ENCODE data around the gene PICALM. TPM values are rescaled to one million over a fixed set of nuclear protein-coding genes. Genes with fewer than 3 reads are reported as not detected.

The PICALM gene
- total RNA-seq, 2 experiments from 2014 or later: 75.9 to 90.4 TPM

DNA sequence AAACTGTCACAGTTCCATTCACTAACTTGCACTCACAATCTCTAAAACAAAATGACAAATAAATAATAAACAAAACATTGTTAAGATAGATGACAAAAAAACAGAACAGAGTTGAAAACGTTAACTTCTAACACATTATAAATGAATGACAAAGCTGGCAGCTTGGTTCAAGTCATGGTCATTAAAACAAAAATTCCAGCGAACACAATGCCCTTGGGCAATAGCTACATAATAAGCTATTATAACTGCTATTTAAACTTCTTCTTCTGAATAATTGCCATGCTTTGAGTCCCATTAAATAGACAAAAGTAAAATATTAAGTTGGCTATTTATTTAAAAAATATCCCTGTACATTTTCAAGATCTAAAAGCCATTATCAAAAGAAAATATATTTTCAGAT lies 54.7 kb downstream of the PICALM start:
- POLR2A ChIA-PET: no interaction called here
- Mint-ChIP-seq H3K36me3 (peaks cover 43% of the 10 kb centered on the region), H3K9me3 (no peaks in the 10 kb centered on the region), H3K27me3 (no peaks in the 10 kb centered on the region), H3K4me1 (ENCODE audit: low read depth) (peaks cover 17% of the 10 kb centered on the region), H3K4me3 (no peak overlapping the region), H3K27ac (peak overlapping the region; percentile 5)
- CTCF ChIA-PET: interaction anchor here (1.4 kb wide), 1 partner anchor 188 kb away, joined by 5 read pairs; no protein-coding TSS in a partner anchor
- intact Hi-C loops (cut with micrococcal nuclease): no loop called here
- DNase-seq: no peak

DNA sequence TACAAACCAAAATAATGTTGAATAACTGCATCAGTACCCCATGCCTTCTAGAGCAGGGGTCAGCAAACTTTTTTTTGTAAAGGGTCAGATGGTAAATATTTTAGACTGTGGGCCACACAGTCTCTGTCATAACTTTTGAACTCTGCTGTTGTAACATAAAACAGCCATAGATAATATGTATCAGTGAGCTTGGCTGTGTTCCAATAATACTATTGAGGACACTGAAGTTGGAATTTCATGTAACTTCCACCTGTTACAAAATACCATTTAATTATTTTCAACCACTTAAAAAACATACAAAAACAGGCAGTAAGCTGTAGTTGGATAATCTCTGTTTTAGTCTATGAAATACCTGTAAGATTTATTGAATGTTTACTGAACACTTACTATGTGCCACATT lies 55.2 kb downstream of the PICALM start:
- DNase-seq: no peak
- Mint-ChIP-seq H3K4me1 (ENCODE audit: low read depth) (peaks cover 17% of the 10 kb centered on the region), H3K27me3 (no peaks in the 10 kb centered on the region), H3K9me3 (no peaks in the 10 kb centered on the region), H3K36me3 (peaks cover 44% of the 10 kb centered on the region), H3K4me3 (no peak overlapping the region), H3K27ac (no peak overlapping the region)
- intact Hi-C loops (cut with micrococcal nuclease): no loop called here
- ChIA-PET POLR2A (no interaction called here), CTCF (no interaction called here)

DNA sequence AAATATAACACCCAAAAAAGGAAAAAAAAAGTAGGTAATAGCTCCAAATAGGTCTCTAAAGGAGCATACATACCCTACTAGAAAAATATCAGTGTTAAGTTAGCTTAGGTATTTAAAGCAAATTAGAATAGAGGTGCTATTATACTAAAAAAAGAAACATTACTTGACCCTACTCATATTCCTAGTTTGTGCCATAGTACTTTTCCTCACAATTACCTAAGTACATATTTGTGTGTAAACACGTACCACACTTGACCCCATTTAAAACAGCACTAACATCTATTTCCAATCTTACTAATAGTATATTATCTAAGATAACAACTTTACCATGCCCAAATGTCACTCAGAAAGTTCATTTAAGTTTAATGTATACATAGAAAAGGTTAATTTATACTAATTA lies 57.7 kb downstream of the PICALM start:
- ChIA-PET POLR2A (no interaction called here), CTCF (interaction anchor here (0.9 kb wide), 1 partner anchor 9 kb away, joined by 4 read pairs; no protein-coding TSS in a partner anchor)
- no peaks in the 10 kb centered on the region for H3K9me3 Mint-ChIP-seq
- intact Hi-C loops (cut with micrococcal nuclease): no loop called here
- DNase-seq: no peak
- no peak overlapping the region for H3K27ac Mint-ChIP-seq
- H3K4me1 Mint-ChIP-seq (ENCODE audit: low read depth): peaks cover 20% of the 10 kb centered on the region
- H3K4me3 Mint-ChIP-seq: no peak overlapping the region
- peaks cover 59% of the 10 kb centered on the region for H3K36me3 Mint-ChIP-seq
- H3K27me3 Mint-ChIP-seq: no peaks in the 10 kb centered on the region

DNA sequence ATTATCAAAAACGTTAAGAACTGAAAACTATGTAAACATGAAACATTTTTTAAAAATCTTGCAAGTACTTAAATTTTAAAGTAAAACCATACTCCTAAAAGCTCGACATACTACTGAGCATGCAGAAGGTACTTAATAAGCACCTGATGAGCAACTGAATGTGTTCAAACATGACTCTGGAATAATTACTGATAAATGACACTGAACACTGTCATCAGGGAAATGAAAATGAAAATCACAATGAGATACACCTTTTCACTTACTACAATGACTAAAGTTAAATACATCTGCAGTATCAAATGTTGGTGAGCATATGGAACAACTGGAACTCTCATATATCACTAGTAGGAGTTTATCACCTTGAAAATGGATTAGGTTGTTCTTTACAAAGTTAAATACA lies 65.2 kb downstream of the PICALM start:
- peaks cover 25% of the 10 kb centered on the region for H3K4me1 Mint-ChIP-seq (ENCODE audit: low read depth)
- H3K27ac Mint-ChIP-seq: no peak overlapping the region
- H3K27me3 Mint-ChIP-seq: no peaks in the 10 kb centered on the region
- no peak overlapping the region for H3K4me3 Mint-ChIP-seq
- DNase-seq: no peak
- H3K36me3 Mint-ChIP-seq: peaks cover 62% of the 10 kb centered on the region
- ChIA-PET CTCF (interaction anchor here (0.7 to 1.1 kb wide), 2 partner anchors 12 to 288 kb away, joined by 3 to 5 read pairs; no protein-coding TSS in a partner anchor), POLR2A (no interaction called here)
- no peaks in the 10 kb centered on the region for H3K9me3 Mint-ChIP-seq
- intact Hi-C loops (cut with micrococcal nuclease): no loop called here

DNA sequence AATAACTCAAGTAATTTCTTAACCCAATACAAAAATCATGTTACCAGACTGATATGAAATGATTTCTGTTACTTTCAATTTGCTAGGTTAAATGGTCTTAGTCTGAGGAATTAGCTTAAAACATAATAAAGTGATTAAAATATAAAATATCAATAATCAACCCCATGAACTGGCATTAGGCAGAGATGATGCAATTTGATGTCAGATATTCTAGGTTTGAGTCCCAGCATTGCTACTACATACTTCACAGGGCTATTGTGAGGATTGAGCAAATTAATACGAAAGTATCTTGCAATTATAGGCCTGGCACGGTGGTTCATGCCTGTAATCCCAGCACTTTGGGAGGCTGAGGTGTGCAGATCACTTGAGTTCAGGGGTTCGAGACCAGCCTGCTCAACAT lies 66.5 kb downstream of the PICALM start:
- Mint-ChIP-seq H3K27me3 (no peaks in the 10 kb centered on the region), H3K4me1 (ENCODE audit: low read depth) (peaks cover 17% of the 10 kb centered on the region), H3K9me3 (no peaks in the 10 kb centered on the region), H3K27ac (no peak overlapping the region), H3K36me3 (peaks cover 55% of the 10 kb centered on the region), H3K4me3 (no peak overlapping the region)
- ChIA-PET CTCF (no interaction called here), POLR2A (interaction anchor here (0.5 to 0.8 kb wide), 2 partner anchors 9 to 15 kb away, joined by 3 read pairs; no protein-coding TSS in a partner anchor)
- no peak for DNase-seq
- intact Hi-C loops (cut with micrococcal nuclease): no loop called here

DNA sequence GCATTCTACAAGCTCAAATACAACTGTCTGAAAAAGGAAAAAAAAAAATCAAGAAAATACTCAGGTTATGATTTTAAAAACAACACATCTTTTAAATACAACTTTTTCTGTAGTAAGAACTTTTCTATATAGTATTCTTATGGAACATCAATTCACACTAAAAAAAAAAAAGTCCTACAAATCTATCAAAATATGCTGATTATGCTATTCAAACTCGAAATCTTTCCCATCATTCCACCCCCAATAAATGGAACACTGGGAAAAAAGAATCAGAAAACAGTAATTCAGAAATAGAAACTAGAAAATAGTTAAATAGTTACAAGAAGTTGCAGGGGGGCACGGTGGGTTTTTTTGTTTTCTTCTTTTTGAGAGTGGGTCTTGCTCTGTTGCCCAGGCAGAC lies 77.4 kb downstream of the PICALM start:
- no peak overlapping the region for H3K27ac Mint-ChIP-seq

DNA sequence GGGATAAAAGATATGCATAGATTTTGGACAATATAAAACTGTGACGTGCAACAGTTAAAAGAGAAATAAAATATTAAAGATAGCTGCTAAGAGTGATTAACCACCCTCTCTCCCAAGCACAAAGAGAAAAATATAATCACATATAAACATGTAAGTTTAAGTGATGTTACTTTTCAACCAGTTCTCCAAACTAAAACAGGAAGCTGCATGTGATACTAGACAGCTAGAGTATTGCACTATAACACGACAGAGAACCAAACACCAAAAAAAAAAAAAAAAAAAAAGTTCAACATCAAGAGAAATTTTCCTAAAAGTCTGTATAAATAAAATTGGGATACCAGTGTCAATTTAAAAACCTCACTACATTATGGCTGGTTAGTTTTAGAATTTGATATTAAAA lies 79.1 kb downstream of the PICALM start:
- Mint-ChIP-seq H3K27ac (no peak overlapping the region), H3K4me3 (no peak overlapping the region), H3K4me1 (ENCODE audit: low read depth) (peaks cover 19% of the 10 kb centered on the region), H3K27me3 (no peaks in the 10 kb centered on the region), H3K9me3 (no peaks in the 10 kb centered on the region), H3K36me3 (peaks cover 34% of the 10 kb centered on the region)
- intact Hi-C loops (cut with micrococcal nuclease): no loop called here
- DNase-seq: no peak
- POLR2A ChIA-PET: no interaction called here
- CTCF ChIA-PET: interaction anchor here (0.6 to 1.2 kb wide), 4 partner anchors 10 to 249 kb away, joined by 3 to 5 read pairs (median 4); partner anchors contain the start of gene CCDC83

More for the DNA sequence above, 77.4 kb downstream of the PICALM start:
- intact Hi-C loops (cut with micrococcal nuclease): no loop called here
- DNase-seq: no peak
- no peaks in the 10 kb centered on the region for H3K27me3 Mint-ChIP-seq
- POLR2A ChIA-PET: no interaction called here
- no peaks in the 10 kb centered on the region for H3K9me3 Mint-ChIP-seq
- H3K4me1 Mint-ChIP-seq (ENCODE audit: low read depth): peaks cover 19% of the 10 kb centered on the region
- CTCF ChIA-PET: interaction anchor here (1.1 to 1.3 kb wide), 2 partner anchors 9 to 25 kb away, joined by 3 read pairs; no protein-coding TSS in a partner anchor
- peaks cover 35% of the 10 kb centered on the region for H3K36me3 Mint-ChIP-seq
- no peak overlapping the region for H3K4me3 Mint-ChIP-seq

DNA sequence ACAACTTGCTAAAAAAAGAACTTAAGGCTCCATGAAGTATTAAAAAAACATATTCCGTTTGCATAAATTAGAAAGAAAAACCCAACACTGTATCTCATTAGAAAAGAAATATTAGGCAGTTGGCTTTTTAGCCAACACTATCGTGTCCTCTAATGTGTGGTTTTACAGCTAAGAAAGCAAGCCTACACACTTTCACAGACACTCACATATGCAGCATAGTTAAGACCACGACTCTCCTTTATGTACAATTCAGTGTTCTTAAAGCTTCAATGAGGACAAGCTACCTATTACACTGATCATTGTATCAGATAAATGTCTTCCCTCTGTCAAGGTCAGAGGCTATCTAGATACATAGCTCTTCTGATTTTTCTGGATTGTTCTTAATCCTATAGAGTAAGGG lies 80.1 kb downstream of the PICALM start:
- no peak for DNase-seq
- ChIA-PET POLR2A (no interaction called here), CTCF (interaction anchor here (0.7 to 1.2 kb wide), 3 partner anchors 11 to 261 kb away, joined by 3 to 4 read pairs (median 4); no protein-coding TSS in a partner anchor)
- peak overlapping the region; percentile 39 for H3K27ac Mint-ChIP-seq
- peaks cover 21% of the 10 kb centered on the region for H3K4me1 Mint-ChIP-seq (ENCODE audit: low read depth)
- peaks cover 31% of the 10 kb centered on the region for H3K36me3 Mint-ChIP-seq
- H3K9me3 Mint-ChIP-seq: no peaks in the 10 kb centered on the region
- no peaks in the 10 kb centered on the region for H3K27me3 Mint-ChIP-seq
- intact Hi-C loops (cut with micrococcal nuclease): no loop called here
- H3K4me3 Mint-ChIP-seq: no peak overlapping the region

DNA sequence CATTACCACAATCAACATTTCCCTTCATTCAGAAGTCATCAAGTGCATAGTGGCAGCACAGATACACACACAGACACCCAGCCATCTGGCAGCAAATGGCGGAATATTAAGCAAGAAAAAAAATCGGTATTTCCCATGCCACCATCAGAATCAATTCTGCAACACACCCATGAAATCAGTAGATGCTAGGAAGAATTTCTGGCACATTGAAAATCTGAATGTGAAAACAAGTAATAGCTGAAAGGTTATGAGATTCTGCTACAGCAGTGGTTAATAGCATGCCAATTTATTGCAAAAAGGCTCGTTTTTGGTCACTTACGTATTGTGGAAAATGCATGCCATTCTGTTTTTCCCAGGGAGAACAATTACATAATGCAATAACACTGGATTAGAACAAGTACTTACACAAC lies 91.1 kb downstream of the PICALM start:
- H3K27ac Mint-ChIP-seq: no peak overlapping the region
- no peak for DNase-seq
- intact Hi-C loops (cut with micrococcal nuclease): loop anchor here (5.0 kb wide), 1 partner anchor 40 kb away; no protein-coding TSS in a partner anchor
- no peaks in the 10 kb centered on the region for H3K27me3 Mint-ChIP-seq
- ChIA-PET CTCF (no interaction called here), POLR2A (no interaction called here)
- H3K9me3 Mint-ChIP-seq: no peaks in the 10 kb centered on the region
- peaks cover 34% of the 10 kb centered on the region for H3K36me3 Mint-ChIP-seq
- peaks cover 11% of the 10 kb centered on the region for H3K4me1 Mint-ChIP-seq (ENCODE audit: low read depth)
- H3K4me3 Mint-ChIP-seq: no peak overlapping the region

DNA sequence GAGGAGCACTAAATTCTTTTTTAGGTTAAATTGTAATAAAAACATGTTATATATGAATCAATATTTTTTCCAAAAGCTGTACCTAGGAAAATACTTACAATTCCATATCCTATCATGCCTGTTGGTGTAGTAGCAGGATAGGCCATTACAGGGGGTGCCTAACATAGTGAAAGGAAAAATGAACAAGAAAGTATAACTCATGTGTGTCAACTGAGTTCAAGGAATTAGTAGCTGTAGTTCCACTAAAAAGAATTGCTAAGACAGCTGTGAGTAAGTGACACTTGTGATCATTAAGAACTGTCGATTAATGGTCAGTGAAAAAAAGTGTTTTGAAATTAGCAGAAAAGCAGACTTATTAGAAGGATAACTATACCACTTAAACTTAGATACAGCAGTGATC lies 92.4 kb downstream of the PICALM start:
- DNase-seq: no peak
- no peaks in the 10 kb centered on the region for H3K9me3 Mint-ChIP-seq
- no peak overlapping the region for H3K27ac Mint-ChIP-seq
- POLR2A ChIA-PET: no interaction called here
- H3K4me1 Mint-ChIP-seq (ENCODE audit: low read depth): peaks cover 11% of the 10 kb centered on the region
- CTCF ChIA-PET: interaction anchor here (0.6 to 0.9 kb wide), 2 partner anchors 50 to 121 kb away, joined by 3 read pairs; partner anchors contain the start of gene CCDC83
- peaks cover 31% of the 10 kb centered on the region for H3K36me3 Mint-ChIP-seq
- no peak overlapping the region for H3K4me3 Mint-ChIP-seq
- H3K27me3 Mint-ChIP-seq: no peaks in the 10 kb centered on the region
- intact Hi-C loops (cut with micrococcal nuclease): loop anchor here (5.0 kb wide), 1 partner anchor 41 kb away; no protein-coding TSS in a partner anchor

DNA sequence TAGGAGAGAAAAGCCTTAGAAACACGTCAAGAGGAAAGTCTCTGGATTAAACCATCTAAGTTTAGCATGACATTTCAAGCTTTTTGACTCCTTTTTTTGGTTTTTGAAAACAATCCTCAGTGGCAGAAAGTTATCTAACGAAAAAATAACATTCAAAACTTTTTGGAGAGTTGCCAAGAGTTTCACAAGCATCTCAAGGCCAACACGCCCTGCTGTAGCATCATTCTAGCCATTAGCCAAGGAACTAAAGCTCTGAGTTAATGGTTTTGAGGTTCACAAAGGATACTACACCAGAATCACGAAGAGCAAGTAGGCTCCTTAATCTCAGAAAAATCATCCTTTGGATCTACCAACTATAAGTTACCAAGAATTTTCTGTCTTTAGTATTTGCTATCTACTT lies 94.8 kb downstream of the PICALM start:
- POLR2A ChIA-PET: no interaction called here
- CTCF ChIA-PET: no interaction called here
- H3K9me3 Mint-ChIP-seq: no peaks in the 10 kb centered on the region
- H3K4me3 Mint-ChIP-seq: no peak overlapping the region
- DNase-seq: no peak
- no peaks in the 10 kb centered on the region for H3K27me3 Mint-ChIP-seq
- peaks cover 46% of the 10 kb centered on the region for H3K36me3 Mint-ChIP-seq
- intact Hi-C loops (cut with micrococcal nuclease): no loop called here
- peaks cover 16% of the 10 kb centered on the region for H3K4me1 Mint-ChIP-seq (ENCODE audit: low read depth)
- no peak overlapping the region for H3K27ac Mint-ChIP-seq

DNA sequence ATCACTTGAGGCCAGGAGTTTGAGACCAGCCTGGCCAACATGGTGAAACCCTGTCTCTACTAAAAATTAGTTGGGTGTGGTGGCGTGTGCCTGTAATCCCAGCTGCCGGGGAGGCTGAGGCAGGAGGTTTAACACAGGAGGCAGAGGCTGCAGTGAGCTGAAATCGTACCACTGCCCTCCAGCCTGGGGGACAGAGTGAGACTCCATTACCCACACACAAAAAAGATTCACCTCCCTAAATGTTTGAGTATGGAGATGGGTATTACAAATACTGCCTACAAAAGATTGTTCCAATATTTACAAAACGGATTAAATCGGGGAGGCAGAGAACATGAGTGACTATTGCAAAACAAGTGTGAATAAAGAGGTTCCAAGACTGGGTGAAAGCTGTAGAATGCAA lies 98.3 kb downstream of the PICALM start:
- POLR2A ChIA-PET: no interaction called here
- Mint-ChIP-seq H3K27ac (peak overlapping the region; percentile 33), H3K4me1 (ENCODE audit: low read depth) (peaks cover 12% of the 10 kb centered on the region), H3K9me3 (no peaks in the 10 kb centered on the region), H3K36me3 (peaks cover 46% of the 10 kb centered on the region), H3K4me3 (no peak overlapping the region), H3K27me3 (no peaks in the 10 kb centered on the region)
- DNase-seq: no peak
- intact Hi-C loops (cut with micrococcal nuclease): no loop called here
- CTCF ChIA-PET: no interaction called here

DNA sequence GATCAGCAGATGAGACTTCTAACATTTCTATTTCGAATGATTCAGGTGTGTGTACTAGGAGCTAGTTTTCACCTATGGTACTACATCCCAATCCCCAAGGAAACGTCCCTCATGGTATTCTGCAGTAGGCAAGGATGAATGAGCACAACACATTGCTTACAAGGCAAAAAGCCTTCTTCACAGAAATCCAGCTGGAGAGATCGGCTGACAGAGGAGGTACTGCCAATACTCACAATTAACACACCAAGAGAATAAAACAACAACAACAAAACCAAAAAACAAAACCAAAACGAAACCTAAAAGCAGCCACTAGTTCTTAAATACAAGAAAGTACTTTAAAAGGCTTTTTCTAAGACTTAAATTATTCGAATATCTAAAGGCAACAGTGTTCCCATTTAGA lies 101.4 kb downstream of the PICALM start:
- no peak for DNase-seq
- no peaks in the 10 kb centered on the region for H3K27me3 Mint-ChIP-seq
- no peak overlapping the region for H3K4me3 Mint-ChIP-seq
- ChIA-PET POLR2A (no interaction called here), CTCF (no interaction called here)
- H3K27ac Mint-ChIP-seq: peak overlapping the region; percentile 64
- intact Hi-C loops (cut with micrococcal nuclease): loop anchor here (5.0 kb wide), 1 partner anchor 55 kb away; no protein-coding TSS in a partner anchor
- H3K9me3 Mint-ChIP-seq: no peaks in the 10 kb centered on the region
- H3K4me1 Mint-ChIP-seq (ENCODE audit: low read depth): peaks cover 12% of the 10 kb centered on the region
- H3K36me3 Mint-ChIP-seq: peaks cover 57% of the 10 kb centered on the region
